ENCODE results near the gene CYS1.
A peak's percentile ranks its signal among the peaks of the same experiment; 100 is the strongest.

CYS1 gene

GRCh38 chr2:10008809-10009176 is 71.4 kb downstream of the CYS1 start:
- DNase-seq (ENCODE audit: insufficient read length, low spot score) (no peak), FAIRE-seq (no peak)
- TF ChIP-seq CTCF (IDR thresholded peaks at IDR 0.05; ENCODE audit: insufficient read depth, missing control alignments) = no peak

- DNase-seq (ENCODE audit: insufficient read length, low spot score) (no peak), FAIRE-seq (no peak)
- TF ChIP-seq CTCF (IDR thresholded peaks at IDR 0.05; ENCODE audit: insufficient read depth, missing control alignments) = peak; percentile 38
Observed at GRCh38 chr2:10007921-10008808, 72.0 kb downstream of the CYS1 start.

GRCh38 chr2:10007435-10007834 is 72.8 kb downstream of the CYS1 start:
- no peak for DNase-seq (ENCODE audit: insufficient read length, low spot score)
- no peak for FAIRE-seq
- TF ChIP-seq CTCF (IDR thresholded peaks at IDR 0.05; ENCODE audit: insufficient read depth, missing control alignments) = no peak

Measured in D721Med (cell line).